Epithelial cell of alveolus of lung (primary cell): ENCODE data around the gene NUP42. TPM values are rescaled to one million over a fixed set of nuclear protein-coding genes. Genes with fewer than 3 reads are reported as not detected.

ENCODE experiments used
- total RNA-seq: library from RNA; depleted of rRNA; stranded (reverse); fragments of >200 nt; gene quantifications from 2 replicates; pipeline ENCODE4 v1.2.1, GENCODE V29; 2015

The NUP42 gene, protein sequence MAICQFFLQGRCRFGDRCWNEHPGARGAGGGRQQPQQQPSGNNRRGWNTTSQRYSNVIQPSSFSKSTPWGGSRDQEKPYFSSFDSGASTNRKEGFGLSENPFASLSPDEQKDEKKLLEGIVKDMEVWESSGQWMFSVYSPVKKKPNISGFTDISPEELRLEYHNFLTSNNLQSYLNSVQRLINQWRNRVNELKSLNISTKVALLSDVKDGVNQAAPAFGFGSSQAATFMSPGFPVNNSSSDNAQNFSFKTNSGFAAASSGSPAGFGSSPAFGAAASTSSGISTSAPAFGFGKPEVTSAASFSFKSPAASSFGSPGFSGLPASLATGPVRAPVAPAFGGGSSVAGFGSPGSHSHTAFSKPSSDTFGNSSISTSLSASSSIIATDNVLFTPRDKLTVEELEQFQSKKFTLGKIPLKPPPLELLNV
- 18.0 and 35.6 TPM in 2 replicates for total RNA-seq

DNA sequence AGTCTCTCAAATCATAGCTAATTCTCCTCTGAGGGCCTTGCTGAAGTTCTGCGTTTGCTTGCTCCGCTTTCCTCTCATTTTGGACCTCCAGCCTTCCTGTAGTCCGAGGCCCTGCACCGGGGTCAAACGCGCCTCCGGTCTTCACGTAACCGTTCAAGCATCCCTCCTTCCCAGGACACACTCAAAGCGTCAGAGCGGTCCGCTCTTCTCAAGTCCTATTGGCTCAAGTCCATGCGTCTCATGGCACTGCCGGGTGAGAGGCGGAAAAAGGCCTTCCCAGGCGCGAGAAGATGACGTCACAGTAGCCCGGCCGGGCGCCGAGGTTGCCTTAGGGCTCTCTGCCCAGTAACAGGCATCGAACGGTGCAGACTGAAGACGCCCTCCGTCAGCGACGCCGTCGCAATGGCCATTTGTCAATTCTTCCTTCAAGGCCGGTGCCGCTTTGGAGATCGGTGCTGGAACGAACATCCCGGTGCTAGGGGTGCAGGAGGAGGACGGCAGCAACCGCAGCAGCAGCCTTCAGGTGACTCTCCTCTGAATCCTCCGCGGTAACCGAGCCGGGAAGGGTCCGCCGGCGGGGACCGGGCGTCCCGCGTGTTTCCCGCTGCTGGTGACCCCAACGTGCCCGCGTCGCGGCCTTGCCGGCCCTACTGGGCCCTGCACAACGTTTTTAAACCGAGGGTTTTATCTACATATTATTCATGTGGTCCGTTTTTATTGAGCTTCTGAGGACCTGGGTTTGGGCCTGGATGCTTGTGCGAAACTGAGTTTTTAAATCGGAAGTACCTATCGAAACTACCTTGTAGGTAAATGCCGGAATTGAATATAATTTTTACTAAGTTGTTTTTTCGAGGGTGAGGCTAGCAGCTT is at the start of gene NUP42:
Gene NUP42, plus strand, starts transcription at position 365 of the 870 bp plus-strand sequence. Its CDS starts 38 bp downstream, at position 403.

DNA sequence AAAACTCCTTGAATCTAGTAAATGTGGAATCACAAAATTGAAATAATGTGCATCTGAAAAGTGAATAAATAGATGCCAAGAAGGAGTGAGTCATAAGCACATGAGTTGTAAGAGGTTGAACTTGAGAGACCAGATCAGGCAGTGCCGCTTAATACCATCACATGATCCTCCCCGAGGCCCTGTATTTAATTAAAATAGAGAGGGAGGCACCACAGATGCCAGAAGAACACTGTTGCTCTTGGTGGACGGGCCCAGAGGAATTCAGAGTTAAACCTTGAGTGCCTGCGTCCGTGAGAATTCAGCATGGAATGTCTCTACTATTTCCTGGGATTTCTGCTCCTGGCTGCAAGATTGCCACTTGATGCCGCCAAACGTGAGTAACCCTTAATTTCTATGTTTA is 64.7 kb downstream of the NUP42 start, which contains the start of gene GPNMB:
Gene GPNMB, plus strand, starts transcription at position 221 of the 400 bp plus-strand sequence. Its CDS starts 83 bp downstream, at position 304.

Other genes with a start within 250 kb of the NUP42 start
- gene HYCC1, start 167.9 kb upstream of the NUP42 start, total RNA-seq = 56.4 and 83.0 TPM in 2 replicates
- gene KLHL7, start 76.3 kb upstream of the NUP42 start, total RNA-seq = 22.9 and 27.7 TPM in 2 replicates
- gene GPNMB, start 64.7 kb downstream of the NUP42 start, total RNA-seq = 5.1 and 13.7 TPM in 2 replicates
- 76.0 and 82.0 TPM in 2 replicates for gene MALSU1, start 117.3 kb downstream of the NUP42 start, total RNA-seq